ENCODE results near the gene KIDINS220. TPM values are rescaled to one million over a fixed set of nuclear protein-coding genes. Genes with fewer than 3 reads are reported as not detected.

Gene KIDINS220
- total and polyA plus RNA-seq, 9 of the 15 experiments (the other 6 are each of a cell fraction or from before 2014, with no cell fraction given), result 15.2 to 48.0 (median 34.4) TPM

DNA sequence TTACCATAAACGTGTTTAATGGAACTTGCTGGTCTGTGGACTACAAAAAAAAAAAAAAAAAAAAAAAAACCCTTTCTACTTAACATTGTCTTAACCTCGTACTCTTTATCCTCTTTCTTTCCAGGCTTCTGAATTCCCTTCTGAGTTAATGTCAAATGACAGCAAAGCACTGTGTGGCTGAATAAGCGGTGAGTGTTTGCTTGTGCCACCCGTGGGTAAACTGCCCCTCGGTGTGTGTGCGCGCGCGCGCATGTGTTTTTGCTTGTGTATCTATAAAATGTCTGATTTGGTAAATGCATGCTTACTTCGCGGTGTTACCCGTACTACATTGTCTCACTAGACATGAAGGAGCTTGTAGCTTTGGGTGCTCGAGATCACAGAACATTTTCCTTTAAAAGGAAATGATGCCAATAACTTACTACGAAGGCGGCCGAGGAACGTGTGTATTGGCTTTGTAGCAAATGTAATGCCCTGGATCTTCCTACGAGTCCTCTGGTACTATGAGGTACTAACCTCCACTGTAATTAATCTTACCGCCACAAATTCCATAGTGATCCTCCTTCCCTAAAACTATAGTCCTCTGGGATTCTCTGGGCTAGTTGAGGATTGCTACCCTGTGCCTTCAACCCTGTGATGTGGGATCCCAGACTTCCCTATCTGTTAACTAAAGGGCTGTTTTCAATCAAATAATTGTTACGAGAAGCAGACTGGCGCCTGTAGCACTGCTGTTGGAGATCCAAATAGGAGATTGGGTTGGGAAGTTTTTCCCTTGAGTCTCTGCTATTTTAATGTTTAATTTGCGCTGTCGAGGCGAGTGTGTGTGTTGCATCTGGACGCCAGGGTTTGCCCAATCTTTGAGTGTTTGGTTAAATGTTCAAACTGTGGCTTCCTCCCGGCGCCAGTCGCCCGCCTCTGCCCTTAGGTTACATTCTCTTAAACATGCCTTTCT is 154.4 kb downstream of the KIDINS220 start (continued):
- TF ChIP-seq, protein P1, sequence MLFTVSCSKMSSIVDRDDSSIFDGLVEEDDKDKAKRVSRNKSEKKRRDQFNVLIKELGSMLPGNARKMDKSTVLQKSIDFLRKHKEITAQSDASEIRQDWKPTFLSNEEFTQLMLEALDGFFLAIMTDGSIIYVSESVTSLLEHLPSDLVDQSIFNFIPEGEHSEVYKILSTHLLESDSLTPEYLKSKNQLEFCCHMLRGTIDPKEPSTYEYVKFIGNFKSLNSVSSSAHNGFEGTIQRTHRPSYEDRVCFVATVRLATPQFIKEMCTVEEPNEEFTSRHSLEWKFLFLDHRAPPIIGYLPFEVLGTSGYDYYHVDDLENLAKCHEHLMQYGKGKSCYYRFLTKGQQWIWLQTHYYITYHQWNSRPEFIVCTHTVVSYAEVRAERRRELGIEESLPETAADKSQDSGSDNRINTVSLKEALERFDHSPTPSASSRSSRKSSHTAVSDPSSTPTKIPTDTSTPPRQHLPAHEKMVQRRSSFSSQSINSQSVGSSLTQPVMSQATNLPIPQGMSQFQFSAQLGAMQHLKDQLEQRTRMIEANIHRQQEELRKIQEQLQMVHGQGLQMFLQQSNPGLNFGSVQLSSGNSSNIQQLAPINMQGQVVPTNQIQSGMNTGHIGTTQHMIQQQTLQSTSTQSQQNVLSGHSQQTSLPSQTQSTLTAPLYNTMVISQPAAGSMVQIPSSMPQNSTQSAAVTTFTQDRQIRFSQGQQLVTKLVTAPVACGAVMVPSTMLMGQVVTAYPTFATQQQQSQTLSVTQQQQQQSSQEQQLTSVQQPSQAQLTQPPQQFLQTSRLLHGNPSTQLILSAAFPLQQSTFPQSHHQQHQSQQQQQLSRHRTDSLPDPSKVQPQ (CRISPR knock-in tag; IDR thresholded peaks at IDR 0.05; ENCODE audit: borderline replicate concordance), result no peak
- no peak for TF ChIP-seq GTF2F1 (IDR thresholded peaks at IDR 0.05; ENCODE audit: low read depth, low read length)
- no peak for TF ChIP-seq LCOR (CRISPR knock-in tag; IDR thresholded peaks at IDR 0.05)
- TF ChIP-seq JUND (IDR thresholded peaks at IDR 0.05; ENCODE audit: borderline replicate concordance, low read depth, low read length), result no peak
- TF ChIP-seq JUND (tag; IDR thresholded peaks at IDR 0.05; ENCODE audit: borderline replicate concordance, low read depth, low read length), result no peak
- TF ChIP-seq CBFA2T2 (conservative IDR thresholded peaks at IDR 0.05), result no peak
- no peak for TF ChIP-seq ZBTB1 (CRISPR knock-in tag; IDR thresholded peaks at IDR 0.05; ENCODE audit: borderline replicate concordance, low read depth)
- TF ChIP-seq, protein P2, sequence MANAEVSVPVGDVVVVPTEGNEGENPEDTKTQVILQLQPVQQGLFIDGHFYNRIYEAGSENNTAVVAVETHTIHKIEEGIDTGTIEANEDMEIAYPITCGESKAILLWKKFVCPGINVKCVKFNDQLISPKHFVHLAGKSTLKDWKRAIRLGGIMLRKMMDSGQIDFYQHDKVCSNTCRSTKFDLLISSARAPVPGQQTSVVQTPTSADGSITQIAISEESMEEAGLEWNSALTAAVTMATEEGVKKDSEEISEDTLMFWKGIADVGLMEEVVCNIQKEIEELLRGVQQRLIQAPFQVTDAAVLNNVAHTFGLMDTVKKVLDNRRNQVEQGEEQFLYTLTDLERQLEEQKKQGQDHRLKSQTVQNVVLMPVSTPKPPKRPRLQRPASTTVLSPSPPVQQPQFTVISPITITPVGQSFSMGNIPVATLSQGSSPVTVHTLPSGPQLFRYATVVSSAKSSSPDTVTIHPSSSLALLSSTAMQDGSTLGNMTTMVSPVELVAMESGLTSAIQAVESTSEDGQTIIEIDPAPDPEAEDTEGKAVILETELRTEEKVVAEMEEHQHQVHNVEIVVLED (CRISPR knock-in tag; IDR thresholded peaks at IDR 0.05), result no peak
- TF ChIP-seq, protein P3, sequence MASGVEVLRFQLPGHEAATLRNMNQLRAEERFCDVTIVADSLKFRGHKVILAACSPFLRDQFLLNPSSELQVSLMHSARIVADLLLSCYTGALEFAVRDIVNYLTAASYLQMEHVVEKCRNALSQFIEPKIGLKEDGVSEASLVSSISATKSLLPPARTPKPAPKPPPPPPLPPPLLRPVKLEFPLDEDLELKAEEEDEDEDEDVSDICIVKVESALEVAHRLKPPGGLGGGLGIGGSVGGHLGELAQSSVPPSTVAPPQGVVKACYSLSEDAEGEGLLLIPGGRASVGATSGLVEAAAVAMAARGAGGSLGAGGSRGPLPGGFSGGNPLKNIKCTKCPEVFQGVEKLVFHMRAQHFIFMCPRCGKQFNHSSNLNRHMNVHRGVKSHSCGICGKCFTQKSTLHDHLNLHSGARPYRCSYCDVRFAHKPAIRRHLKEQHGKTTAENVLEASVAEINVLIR (CRISPR knock-in tag; IDR thresholded peaks at IDR 0.05), result no peak
- TF ChIP-seq ZNF133 (CRISPR knock-in tag; IDR thresholded peaks at IDR 0.05), result no peak
- TF ChIP-seq BACH1 (tag; IDR thresholded peaks at IDR 0.05), result no peak
- no peak for TF ChIP-seq CBFA2T3 (IDR thresholded peaks at IDR 0.05)
- TF ChIP-seq SREBF2 (CRISPR knock-in tag; IDR thresholded peaks at IDR 0.05), result no peak
- no peak for TF ChIP-seq PHB (CRISPR knock-in tag; IDR thresholded peaks at IDR 0.05)
- no peak for TF ChIP-seq PTBP1 (IDR thresholded peaks at IDR 0.05; ENCODE audit: low read depth, low read length)
- no peak for TF ChIP-seq ATF1 (CRISPR knock-in tag; IDR thresholded peaks at IDR 0.05)
- no peak for TF ChIP-seq ATF1 (tag; IDR thresholded peaks at IDR 0.05)
- TF ChIP-seq, protein P4, sequence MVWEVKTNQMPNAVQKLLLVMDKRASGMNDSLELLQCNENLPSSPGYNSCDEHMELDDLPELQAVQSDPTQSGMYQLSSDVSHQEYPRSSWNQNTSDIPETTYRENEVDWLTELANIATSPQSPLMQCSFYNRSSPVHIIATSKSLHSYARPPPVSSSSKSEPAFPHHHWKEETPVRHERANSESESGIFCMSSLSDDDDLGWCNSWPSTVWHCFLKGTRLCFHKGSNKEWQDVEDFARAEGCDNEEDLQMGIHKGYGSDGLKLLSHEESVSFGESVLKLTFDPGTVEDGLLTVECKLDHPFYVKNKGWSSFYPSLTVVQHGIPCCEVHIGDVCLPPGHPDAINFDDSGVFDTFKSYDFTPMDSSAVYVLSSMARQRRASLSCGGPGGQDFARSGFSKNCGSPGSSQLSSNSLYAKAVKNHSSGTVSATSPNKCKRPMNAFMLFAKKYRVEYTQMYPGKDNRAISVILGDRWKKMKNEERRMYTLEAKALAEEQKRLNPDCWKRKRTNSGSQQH (CRISPR knock-in tag; IDR thresholded peaks at IDR 0.05), result no peak
- TF ChIP-seq, protein P5, sequence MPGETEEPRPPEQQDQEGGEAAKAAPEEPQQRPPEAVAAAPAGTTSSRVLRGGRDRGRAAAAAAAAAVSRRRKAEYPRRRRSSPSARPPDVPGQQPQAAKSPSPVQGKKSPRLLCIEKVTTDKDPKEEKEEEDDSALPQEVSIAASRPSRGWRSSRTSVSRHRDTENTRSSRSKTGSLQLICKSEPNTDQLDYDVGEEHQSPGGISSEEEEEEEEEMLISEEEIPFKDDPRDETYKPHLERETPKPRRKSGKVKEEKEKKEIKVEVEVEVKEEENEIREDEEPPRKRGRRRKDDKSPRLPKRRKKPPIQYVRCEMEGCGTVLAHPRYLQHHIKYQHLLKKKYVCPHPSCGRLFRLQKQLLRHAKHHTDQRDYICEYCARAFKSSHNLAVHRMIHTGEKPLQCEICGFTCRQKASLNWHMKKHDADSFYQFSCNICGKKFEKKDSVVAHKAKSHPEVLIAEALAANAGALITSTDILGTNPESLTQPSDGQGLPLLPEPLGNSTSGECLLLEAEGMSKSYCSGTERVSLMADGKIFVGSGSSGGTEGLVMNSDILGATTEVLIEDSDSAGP (CRISPR knock-in tag; IDR thresholded peaks at IDR 0.05), result no peak

Data from K562 (cell line).